CD4-positive, alpha-beta T cell treated with Interleukin-4 for 1 hour (primary cell): ENCODE measurements around the gene RDH5.

Experiments used
- DNase-seq, 2 donors: peaks; one replicate each; pipeline ENCODE4 v3.0.0-alpha.2; 2020 to 2022

RDH5 gene

DNA sequence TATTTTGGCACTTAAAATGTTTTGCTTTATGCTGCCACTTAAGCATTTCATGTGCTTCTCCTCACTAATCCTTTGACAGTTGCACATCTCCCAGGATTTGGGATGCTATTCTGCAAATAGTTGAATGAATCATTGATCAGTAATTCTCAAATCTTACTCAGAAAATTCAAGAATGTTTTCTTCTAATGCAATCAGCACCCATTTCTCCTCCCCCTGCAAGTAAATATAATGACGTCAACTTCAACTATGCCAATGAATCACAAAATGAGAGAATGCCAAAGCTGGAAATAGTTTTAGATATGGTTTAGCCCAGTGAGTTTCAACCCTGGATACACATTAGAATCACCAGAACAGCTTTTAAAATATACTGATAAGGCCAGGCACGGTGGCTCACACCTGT lies 6.5 kb upstream of the RDH5 start:
- no peak for DNase-seq

DNA sequence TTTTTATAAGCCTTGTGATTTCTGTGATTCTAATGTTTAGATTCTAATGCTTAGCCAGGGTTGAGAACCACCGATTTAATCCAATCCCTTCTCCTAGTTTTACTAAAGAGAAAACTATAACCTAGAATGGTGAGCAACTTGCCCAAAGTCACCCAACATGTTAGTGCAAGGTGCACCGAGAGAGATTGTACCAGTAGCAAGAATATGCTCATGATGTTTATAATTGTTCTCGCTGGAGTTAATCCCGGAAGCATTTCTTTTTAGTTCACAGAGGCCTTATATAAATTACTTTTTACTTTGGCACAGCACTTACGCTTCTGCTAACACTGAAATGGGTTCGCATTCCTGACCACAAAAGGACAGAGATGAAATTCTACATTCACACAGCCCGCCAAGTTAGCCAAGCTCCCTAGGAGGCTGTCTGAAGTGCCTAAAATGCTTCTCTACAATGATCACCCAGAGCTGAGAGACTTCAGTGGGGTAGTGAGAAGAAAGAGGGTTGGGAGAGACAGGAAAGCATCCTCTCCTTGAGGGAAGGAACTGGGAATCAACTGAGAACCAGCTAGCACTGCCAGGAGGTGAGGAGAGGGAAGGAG lies 4.9 kb upstream of the RDH5 start:
- DNase-seq = no peak

- DNase-seq = peak; percentile 89 to 92
These were observed 4.2 kb upstream of the RDH5 start, which contains the start of gene BLOC1S1 for GRCh38 chr12:55715833-55716581. BLOC1S1 (plus strand) TSS chr12:55716046; CDS start chr12:55716052, 6 bp downstream.

GRCh38 chr12:55716582-55716957 lies 3.6 kb upstream of the RDH5 start:
- DNase-seq = no peak

GRCh38 chr12:55717011-55718007 lies 2.9 kb upstream of the RDH5 start:
- no peak for DNase-seq

DNA sequence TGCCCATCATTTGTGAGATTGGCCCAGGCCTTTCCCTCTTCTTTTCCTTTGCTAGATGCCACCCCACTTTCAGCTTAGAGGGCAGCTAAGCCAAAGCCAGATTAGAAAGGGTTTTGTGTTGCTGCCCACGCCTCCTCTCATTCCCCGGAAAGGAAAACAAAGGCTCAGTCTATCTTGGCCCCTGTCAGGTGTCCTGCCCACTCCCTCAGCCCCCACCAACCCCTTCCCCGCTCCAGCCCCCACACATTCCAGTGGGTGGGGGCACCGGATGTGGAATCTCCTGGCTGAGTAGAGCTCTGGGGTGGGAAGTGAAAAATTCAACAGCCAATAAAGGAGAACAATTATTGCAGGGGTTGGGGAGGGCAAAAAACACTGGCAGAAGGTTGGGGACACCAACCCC lies 2.2 kb upstream of the RDH5 start:
- DNase-seq = no peak

GRCh38 chr12:55718624-55719275 lies 1.4 kb upstream of the RDH5 start:
- no peak for DNase-seq

- DNase-seq = no peak
These were observed 822 bp upstream of the RDH5 start for GRCh38 chr12:55719371-55719770.

DNA sequence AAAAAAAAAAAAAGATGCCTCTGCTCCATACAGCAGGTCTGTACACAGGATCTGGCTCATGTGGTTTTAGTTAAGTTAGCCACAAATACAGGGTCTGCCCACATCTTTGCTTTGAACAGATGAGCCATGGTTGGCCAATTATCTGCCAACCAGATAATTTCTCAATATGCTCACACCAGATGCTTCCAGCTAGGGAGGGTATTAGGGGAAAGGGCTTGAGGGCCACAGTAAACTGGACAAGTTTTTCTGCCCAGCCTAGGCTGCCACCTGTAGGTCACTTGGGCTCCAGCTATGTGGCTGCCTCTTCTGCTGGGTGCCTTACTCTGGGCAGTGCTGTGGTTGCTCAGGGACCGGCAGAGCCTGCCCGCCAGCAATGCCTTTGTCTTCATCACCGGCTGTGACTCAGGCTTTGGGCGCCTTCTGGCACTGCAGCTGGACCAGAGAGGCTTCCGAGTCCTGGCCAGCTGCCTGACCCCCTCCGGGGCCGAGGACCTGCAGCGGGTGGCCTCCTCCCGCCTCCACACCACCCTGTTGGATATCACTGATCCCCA lies 776 bp downstream of the RDH5 start:
- DNase-seq = peak; percentile 26 to 31

- DNase-seq = no peak
These were observed 1.5 kb downstream of the RDH5 start for GRCh38 chr12:55721601-55722213.

- DNase-seq = no peak
These were observed 2.8 kb downstream of the RDH5 start for GRCh38 chr12:55722948-55723347.

DNA sequence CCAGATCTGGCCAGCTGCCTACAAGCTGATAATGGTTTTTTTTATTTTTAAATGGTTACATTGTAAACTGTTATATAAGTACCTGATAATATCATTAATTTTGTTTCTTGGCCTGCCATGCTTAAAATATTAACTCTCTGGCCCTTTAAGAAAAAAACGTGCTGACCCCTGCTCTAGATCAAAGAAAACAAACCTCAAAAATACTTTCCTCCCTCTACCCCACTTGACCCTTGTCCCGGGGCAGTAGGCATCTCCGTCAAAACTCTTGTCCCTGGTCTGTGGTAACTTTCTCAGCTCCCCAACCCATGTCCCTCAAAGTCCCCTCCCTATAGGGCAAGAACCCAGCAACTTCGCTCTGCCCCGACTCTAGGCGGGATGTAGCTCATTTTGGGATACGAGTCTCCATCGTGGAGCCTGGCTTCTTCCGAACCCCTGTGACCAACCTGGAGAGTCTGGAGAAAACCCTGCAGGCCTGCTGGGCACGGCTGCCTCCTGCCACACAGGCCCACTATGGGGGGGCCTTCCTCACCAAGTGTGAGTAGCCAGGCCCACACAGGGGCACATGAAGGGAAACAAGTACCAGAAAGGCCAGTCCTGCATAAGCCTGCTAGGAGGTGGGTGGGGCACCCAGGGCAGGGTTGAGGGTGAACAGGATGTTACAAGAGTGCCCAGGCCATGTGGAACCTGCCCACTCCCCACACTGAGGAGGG lies 3.5 kb downstream of the RDH5 start:
- DNase-seq = no peak

- DNase-seq = peak; percentile 73 to 75
These were observed 4.2 kb downstream of the RDH5 start for GRCh38 chr12:55724226-55724939.

GRCh38 chr12:55724940-55725309 lies 4.7 kb downstream of the RDH5 start:
- DNase-seq = no peak

DNA sequence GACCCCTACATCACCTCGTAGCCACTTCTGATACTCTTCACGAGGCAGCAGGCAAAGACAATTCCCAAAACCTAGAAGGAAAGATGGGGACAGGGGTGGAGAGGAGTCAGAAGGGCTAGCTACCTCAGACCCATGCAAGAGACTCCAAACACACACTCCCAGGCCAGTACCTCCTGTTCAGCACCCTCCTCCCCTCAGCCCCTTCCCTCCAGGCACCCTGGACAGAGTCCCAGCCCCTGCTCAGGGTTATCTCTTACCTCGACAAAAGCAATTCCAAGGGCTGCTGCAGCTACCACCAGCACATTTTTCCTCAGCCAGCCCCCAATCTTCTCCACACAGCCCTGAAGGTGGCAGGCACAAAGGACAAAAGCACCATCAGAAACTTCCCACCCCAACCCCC lies 5.4 kb downstream of the RDH5 start:
- DNase-seq = no peak

DNA sequence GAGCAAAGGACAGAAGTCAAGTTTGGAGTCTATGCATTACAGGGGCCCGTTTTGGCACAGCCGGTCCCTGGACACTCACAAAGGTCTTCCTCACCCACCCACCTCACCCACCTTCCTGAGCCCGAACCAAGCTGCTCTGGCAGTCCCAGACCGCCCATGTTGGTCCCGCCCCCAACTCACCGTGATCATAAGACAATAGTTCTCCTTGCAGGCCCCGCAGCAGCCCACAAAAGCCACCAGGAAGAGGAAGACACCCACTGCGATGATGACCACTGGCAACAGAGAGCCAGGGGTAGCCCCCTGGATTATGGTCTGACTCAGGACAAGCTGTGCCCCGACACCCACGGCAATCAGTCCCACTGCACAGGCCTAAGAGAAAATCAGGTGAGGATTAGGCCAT lies 6.8 kb downstream of the RDH5 start:
- no peak for DNase-seq

GRCh38 chr12:55727643-55728185 lies 7.5 kb downstream of the RDH5 start:
- no peak for DNase-seq

DNA sequence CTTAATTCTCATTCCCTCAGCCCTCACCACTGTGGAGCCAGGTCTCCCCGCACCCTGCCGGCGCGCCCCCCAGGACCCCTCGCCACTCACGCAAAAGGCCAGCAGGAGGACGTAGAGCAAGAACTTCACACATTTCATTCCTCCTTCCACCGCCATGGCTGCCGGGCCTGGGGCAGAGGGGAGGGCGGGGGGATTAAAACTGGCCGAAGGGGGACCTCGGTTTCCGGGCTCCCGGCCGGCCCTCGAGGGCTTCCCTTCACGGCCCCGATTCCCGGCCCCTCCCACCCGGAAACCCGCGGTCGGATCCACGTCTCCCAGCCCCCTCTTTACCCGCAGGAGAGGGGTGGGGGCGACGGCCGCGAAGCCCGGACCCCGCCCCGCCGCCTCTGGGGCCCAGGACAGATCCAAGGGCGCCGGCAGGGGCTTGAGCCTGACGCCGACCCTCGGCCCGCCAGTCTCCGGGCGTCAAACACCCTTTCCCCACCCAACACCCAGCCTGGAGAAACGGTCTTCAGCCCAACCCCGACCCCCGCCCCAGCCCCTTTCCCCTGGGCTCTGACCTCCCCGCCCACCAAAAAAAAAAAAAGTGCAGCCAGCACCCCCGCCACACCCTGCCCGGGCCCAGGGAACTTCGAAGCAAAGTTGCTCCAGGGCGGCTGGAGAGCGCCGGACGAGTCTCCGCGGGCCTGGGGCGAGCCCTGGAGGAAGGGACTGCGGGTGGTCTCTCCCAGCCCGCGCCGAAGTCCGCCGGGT lies 8.2 kb downstream of the RDH5 start:
- peak in 1 of 2 donors; percentile 38 for DNase-seq

- peak; percentile 59 to 63 for DNase-seq
These were observed 9.0 kb downstream of the RDH5 start, which contains the start of gene CD63 for GRCh38 chr12:55728939-55729818. CD63 (minus strand) TSS chr12:55729009; CDS start chr12:55728341, 668 bp downstream.
